HuH-7 (cell line): ENCODE measurements around the gene DRC1.
"Not testable (repeated sequence)": the region's sequence is repeated elsewhere in the genome, so short reads cannot be mapped to it uniquely, and the experiment has no call there.

Source experiments
- DNase-seq: peaks from one replicate; pipeline ENCODE4 v3.0.0; 2011; ENCODE audit warnings: low spot score

DRC1 gene

GRCh38 chr2:26463244-26464192 is 61.8 kb downstream of the DRC1 start:
- no peak for DNase-seq

GRCh38 chr2:26464390-26465265 is 62.9 kb downstream of the DRC1 start:
- DNase-seq = no peak

DNA sequence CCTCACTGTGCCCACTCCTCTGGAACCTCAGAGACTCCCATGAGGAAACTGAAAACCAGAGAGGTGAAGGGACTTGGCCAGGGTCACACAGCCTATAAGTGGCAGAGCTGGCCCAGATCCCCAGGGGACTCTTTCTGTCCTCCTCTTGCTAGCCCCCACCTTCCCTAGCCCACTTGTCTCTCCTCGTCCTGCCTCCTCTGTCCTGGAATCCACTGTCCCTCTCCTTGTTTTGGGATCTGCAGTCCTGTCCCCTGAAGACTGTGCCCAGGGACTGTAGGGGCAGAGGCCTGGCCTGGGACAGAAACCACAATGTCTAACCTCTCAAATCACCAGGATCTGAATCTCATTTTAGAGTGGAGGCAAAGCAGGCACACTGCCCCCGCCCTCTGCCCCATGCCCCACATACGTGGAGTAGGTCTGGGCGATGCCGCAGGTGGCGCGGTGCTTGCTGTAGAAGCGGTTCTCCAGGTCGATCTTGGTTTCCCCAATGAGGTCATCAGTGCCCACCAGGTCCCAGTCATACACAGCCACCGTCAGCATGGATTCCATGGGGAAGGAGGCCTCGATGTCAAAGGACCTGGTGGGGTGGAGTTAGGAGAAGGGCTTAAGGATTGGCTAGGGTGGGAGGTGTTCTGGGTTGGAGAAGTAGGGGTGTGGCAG is 63.7 kb downstream of the DRC1 start:
- no peak for DNase-seq

- DNase-seq = no peak
These were observed 64.3 kb downstream of the DRC1 start for GRCh38 chr2:26465981-26466471.

DNA sequence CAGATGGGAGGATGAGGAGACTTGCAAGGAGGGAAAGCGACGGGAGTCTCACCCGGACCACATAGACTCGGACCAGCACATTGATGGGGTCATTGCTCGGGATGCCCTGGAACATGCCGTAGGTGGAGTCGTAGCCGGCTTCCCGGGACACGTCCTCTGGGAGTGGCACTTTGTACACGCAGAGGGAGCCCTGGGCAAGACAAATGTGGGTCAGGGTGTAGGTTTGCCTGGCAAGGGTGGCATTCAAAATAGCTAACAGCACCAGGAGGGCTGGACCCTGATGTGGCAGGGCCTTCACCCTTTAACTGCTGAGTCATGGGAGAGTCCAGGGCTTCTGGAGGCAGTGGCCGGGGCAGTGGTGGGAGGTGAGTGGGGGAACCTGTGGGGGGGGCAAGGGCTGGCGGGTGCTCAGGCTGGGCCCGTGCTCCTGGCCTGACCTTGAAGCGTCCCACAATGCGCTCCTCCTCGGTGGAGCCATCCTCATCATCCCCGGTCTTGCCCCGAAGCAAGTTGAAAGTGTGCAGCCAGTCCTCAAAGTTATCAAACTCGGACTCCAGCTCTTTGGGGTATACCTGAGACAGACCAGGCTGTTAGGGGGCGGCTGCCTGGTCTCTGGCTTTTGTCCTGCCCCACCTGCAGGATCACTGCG is 65.1 kb downstream of the DRC1 start:
- DNase-seq = no peak

- not testable (repeated sequence) for DNase-seq
These were observed 66.8 kb downstream of the DRC1 start for GRCh38 chr2:26468544-26468943.

- peak; percentile 76 for DNase-seq
These were observed 67.5 kb downstream of the DRC1 start for GRCh38 chr2:26469092-26469710.

GRCh38 chr2:26469955-26470354 is 68.2 kb downstream of the DRC1 start:
- DNase-seq = no peak

- no peak for DNase-seq
These were observed 69.0 kb downstream of the DRC1 start for GRCh38 chr2:26470601-26471260.

- DNase-seq = peak; percentile 42
These were observed 69.6 kb downstream of the DRC1 start for GRCh38 chr2:26471289-26471688.

DNA sequence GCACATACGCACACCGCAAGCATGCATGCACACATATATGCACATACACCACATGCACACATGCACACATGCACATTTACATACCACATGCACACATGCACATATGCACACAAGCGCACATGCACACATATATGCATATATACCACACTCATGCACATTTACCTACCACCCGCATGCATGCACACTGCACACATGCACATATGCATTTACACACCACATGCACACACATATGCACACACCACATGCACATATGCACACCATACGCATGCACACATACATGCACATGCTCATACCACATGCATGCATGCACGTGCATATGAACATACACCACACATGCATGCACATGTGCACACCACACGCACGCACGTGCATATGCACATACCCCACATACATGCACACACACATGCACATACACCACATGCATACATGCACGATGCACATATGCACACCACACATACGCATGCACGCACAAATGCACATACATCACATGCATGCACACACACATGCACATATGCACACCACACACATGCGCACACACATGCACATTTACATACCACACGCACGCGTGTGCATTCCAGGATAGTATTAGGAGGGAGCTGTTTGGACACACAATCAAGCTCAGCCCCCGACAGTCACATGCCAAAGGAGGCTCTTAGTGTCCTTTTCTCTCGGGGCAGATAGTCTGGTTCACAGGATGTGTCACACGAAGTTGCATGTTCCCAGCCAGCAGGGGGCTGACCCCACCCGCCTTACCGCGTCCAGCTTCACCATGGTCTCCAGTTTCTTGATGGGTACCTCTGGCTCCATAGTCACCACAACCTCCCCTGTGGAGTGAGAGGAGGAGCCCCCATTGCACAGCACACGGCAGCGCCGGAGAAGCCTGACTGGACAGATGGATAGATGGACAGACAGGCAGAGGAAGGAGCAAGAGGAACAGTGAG is 70.3 kb downstream of the DRC1 start:
- DNase-seq = peak; percentile 45

DNA sequence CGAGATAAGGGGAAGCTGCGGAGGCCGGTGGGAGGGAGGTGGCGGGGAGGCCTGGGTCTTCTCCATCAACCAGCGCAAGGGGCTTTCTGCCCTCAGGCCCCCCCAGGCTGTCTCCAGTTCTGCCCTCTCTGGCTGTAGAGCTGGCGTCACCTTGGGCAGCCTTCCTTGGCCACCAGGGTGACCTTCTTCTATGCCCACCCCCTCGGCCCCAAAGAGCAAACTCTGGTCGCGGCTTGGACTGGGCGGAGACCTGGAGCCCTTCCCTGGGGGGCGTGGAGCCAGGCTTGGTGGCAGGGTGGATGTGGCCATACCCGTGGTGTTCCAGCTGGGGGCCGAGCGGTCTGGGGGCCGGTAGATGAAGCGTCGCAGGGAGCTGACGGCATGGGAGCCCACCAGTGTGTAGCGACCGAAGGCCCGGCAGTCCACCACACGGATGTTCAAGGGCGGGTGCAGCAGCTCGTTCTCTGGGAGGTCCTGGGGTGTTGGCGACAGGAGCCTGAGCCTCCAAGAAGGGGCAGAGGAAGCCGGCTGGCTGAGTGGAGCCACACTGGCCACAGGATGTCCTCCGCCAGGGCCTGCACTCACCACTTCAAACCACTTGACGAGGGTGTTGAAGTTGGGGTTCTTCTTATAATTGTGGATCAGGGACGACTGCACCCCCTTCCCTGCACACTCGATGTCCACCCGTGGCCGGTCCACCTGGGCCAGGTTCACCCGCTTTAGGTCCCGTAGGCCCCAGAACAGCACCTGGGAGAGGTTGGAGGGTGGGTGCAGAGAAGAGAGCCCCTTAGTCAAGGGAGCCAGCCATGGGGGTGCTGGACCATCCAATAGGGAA is 71.3 kb downstream of the DRC1 start:
- no peak for DNase-seq

GRCh38 chr2:26473796-26474195 is 72.1 kb downstream of the DRC1 start:
- DNase-seq = no peak

GRCh38 chr2:26474261-26474785 is 72.6 kb downstream of the DRC1 start:
- DNase-seq = no peak

- DNase-seq = no peak
These were observed 73.3 kb downstream of the DRC1 start for GRCh38 chr2:26475037-26475436.

GRCh38 chr2:26475832-26476501 is 74.2 kb downstream of the DRC1 start:
- DNase-seq = no peak

DNA sequence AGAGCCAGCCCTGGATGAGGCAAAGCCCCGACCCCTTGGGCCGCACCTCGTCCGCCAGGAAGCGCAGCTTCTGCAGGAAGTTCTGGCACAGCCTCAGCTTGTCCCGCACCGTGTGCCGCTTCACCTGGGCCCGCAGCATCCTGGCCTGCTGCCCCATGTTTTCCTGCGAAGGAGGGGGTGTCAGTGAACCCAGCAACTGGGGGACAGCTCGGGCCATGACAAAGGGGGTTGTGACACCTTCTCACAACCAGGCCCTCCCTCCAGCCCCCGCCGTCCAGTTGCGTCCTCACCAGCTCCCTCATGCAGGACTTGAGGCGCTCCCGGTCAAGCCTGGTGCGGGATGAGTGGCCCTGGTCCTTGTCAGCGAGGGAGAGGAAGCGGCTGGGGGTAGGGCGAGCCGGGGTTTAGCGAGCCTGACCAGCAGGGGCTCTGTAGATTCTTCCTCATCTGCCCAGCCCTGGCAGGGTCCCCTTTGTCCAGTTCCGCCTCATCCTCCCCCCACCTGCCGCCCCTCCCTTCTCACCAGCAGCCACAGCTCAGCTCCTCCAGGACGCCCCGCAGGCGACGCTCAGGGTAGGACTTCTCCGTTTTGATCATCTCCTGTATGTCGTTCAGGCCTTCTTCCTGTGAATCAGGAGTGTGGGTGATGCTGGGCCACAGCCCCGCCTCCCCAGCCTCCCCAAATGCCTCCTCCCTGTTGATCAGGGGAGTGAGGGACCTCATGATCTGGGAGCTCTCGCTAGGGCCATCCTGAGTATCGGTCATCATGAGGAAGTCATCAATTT is 75.6 kb downstream of the DRC1 start:
- DNase-seq = no peak
